BJ (cell line): ENCODE measurements around the gene TAF5L. TPM values are rescaled to one million over a fixed set of nuclear protein-coding genes. Genes with fewer than 3 reads are reported as not detected.

Source experiments
- CTCF ChIA-PET: fragments of 350-600 bp; formaldehyde crosslinking; extraction: SDS; loops from one replicate; lab custom pipeline; 2021; ENCODE audit warnings: antibody characterized with exemption, inconsistent platforms; lab: Yijun Ruan, JAX
- POLR2A ChIA-PET: fragments of 300-600 bp; sonication (Branson Sonifier 250); formaldehyde crosslinking; extraction: SDS; loops from one replicate; lab custom pipeline; 2021; ENCODE audit warnings: antibody characterized with exemption; lab: Charles Lee
- DNase-seq: peaks from one replicate; pipeline ENCODE4 v3.0.0-alpha.2; 2011; ENCODE audit warnings: low read depth
- H3K27me3 ChIP-seq: 2 replicates; pipeline ENCODE4 v1.6.0; 2011; ENCODE audit warnings: low read length; ENCODE audit not compliant: control insufficient read depth, insufficient read depth
- H3K36me3 ChIP-seq: 2 replicates; pipeline ENCODE4 v1.5.1; 2011; ENCODE audit warnings: low read length; ENCODE audit not compliant: control insufficient read depth, insufficient read depth
- H3K4me3 ChIP-seq: 2 replicates; pipeline ENCODE4 v1.5.1; 2011; ENCODE audit warnings: low read depth, mild to moderate bottlenecking, control low read depth, low read length
- polyA minus RNA-seq: library from RNA; depleted of rRNA, polyadenylated mRNA; stranded (reverse); fragments of >200 nt; gene quantifications from 2 replicates; pipeline ENCODE4 v1.2.3, GENCODE V29; 2011; rRNA and poly(A)+ RNA removed
- polyA plus RNA-seq: library from polyadenylated mRNA; depleted of rRNA; stranded (reverse); fragments of >200 nt; gene quantifications from 2 replicates; pipeline ENCODE4 v1.2.3, GENCODE V29; 2011; rRNA removed
- TF ChIP-seq, protein P1 (sequence below): IDR thresholded peaks from 2 replicates; pipeline ENCODE4 v1.5.1; 2011; ENCODE audit warnings: low read depth, mild to moderate bottlenecking, control low read depth, inconsistent platforms, low read length, moderate library complexity; ENCODE audit not compliant: insufficient read depth

The TAF5L gene
- polyA plus RNA-seq (16.3 and 19.4 TPM in 2 replicates), polyA minus RNA-seq (21.9 and 26.4 TPM in 2 replicates)

- CTCF ChIA-PET: interaction anchor here (1.0 to 1.2 kb wide), 2 partner anchors 65 to 67 kb away, joined by 3 read pairs; no protein-coding TSS in a partner anchor
Observed at GRCh38 chr1:229625915-229626831, at the start of gene TAF5L, which contains the start of gene URB2. Gene TAF5L (minus strand): TSS chr1:229626122. CDS start chr1:229614482, 11,640 bp downstream. Gene URB2 (plus strand): TSS chr1:229626247. CDS start chr1:229627634, 1,387 bp downstream.

GRCh38 chr1:229675396-229675795, 49.5 kb upstream of the TAF5L start:
- DNase-seq: no peak
- ChIA-PET CTCF (interaction anchor here (1.5 to 2.0 kb wide), 2 partner anchors 9 to 14 kb away, joined by 4 read pairs; no protein-coding TSS in a partner anchor), POLR2A (no interaction called here)
- Histone ChIP-seq H3K27me3 (no peaks in the 10 kb centered on the region), H3K4me3 (no peak overlapping the region), H3K36me3 (no peaks in the 10 kb centered on the region)
- TF ChIP-seq, protein P1, sequence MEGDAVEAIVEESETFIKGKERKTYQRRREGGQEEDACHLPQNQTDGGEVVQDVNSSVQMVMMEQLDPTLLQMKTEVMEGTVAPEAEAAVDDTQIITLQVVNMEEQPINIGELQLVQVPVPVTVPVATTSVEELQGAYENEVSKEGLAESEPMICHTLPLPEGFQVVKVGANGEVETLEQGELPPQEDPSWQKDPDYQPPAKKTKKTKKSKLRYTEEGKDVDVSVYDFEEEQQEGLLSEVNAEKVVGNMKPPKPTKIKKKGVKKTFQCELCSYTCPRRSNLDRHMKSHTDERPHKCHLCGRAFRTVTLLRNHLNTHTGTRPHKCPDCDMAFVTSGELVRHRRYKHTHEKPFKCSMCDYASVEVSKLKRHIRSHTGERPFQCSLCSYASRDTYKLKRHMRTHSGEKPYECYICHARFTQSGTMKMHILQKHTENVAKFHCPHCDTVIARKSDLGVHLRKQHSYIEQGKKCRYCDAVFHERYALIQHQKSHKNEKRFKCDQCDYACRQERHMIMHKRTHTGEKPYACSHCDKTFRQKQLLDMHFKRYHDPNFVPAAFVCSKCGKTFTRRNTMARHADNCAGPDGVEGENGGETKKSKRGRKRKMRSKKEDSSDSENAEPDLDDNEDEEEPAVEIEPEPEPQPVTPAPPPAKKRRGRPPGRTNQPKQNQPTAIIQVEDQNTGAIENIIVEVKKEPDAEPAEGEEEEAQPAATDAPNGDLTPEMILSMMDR: no peak

More at GRCh38 chr1:229625915-229626831, at the start of gene TAF5L, which contains the start of gene URB2:
- Histone ChIP-seq H3K27me3 (no peaks in the 10 kb centered on the region), H3K4me3 (peak within 1 kb of the TSS; percentile 79), H3K36me3 (no peaks in the 10 kb centered on the region)
- TF ChIP-seq, protein P1: no peak
- peak; percentile 36 for DNase-seq
- POLR2A ChIA-PET: no interaction called here

- H3K4me3 ChIP-seq: no peak overlapping the region
- no peaks in the 10 kb centered on the region for H3K36me3 ChIP-seq
- DNase-seq: no peak
- H3K27me3 ChIP-seq: no peaks in the 10 kb centered on the region
- ChIA-PET CTCF (interaction anchor here (0.6 to 3.2 kb wide), 2 partner anchors 13 to 369 kb away, joined by 3 to 26 read pairs; no protein-coding TSS in a partner anchor), POLR2A (no interaction called here)
- TF ChIP-seq, protein P1: no peak
Observed at GRCh38 chr1:229674042-229674441, 48.1 kb upstream of the TAF5L start.

DNA sequence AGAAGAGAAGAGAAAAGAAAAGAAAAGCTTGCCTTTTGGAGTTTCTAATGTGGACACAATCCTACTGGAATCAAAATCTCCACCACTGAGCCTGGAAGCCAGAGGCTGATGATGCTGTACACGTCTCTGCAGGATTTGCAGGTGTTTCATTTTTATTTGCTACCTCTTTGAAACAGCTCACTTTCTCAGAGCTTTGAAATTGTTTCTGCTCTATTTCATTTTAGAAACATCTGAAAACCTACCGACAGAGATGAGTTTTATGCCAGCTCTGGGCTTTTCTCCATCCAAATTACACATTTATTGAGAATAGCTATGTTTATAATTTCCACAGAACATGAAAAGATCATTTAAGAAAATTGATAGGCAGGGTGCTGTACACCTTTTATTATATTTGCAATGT, 46.3 kb upstream of the TAF5L start:
- CTCF ChIA-PET: interaction anchor here (3.2 kb wide), 1 partner anchor 11 kb away, joined by 26 read pairs; no protein-coding TSS in a partner anchor
- POLR2A ChIA-PET: no interaction called here

More for the DNA sequence above, 46.3 kb upstream of the TAF5L start:
- TF ChIP-seq, protein P1: no peak
- Histone ChIP-seq H3K4me3 (no peak overlapping the region), H3K27me3 (no peaks in the 10 kb centered on the region), H3K36me3 (no peaks in the 10 kb centered on the region)
- DNase-seq: no peak
